BLaER1 treated with 17β-estradiol and CSF1 and Interleukin-3, amounts not matched to agents 10 nM and 100 nM (cell line): Measurements from ENCODE around the gene CRIM1.

Source experiments
- H3K27ac ChIP-seq, 11 experiments: shearing (Covaris generic); formaldehyde crosslinking; 2 replicates each; pipeline ENCODE4 v1.8.1; 2022
- H3K27me3 ChIP-seq, 11 experiments: shearing (Covaris generic); formaldehyde crosslinking; 2 replicates each; pipeline ENCODE4 v1.8.1; 2022
- H3K36me3 ChIP-seq, 11 experiments: shearing (Covaris generic); formaldehyde crosslinking; 2 replicates each; pipeline ENCODE4 v1.8.1; 2022
- H3K4me1 ChIP-seq, 10 experiments: shearing (Covaris generic); formaldehyde crosslinking; 2 replicates each; pipeline ENCODE4 v1.8.1; 2022
- H3K4me2 ChIP-seq, 11 experiments: shearing (Covaris generic); formaldehyde crosslinking; 2 replicates each; pipeline ENCODE4 v1.8.1; 2022
- H3K4me3 ChIP-seq, 10 experiments: shearing (Covaris generic); formaldehyde crosslinking; 2 replicates each; pipeline ENCODE4 v1.8.1; 2022
- H3K9ac ChIP-seq, 11 experiments: shearing (Covaris generic); formaldehyde crosslinking; 2 replicates each; pipeline ENCODE4 v1.8.1; 2022
- H3K9me3 ChIP-seq, 11 experiments: shearing (Covaris generic); formaldehyde crosslinking; replicated peaks in 1 of 11; 2 replicates each; pipeline ENCODE4 v1.8.1; 2022
- H4K20me1 ChIP-seq, 11 experiments: shearing (Covaris generic); formaldehyde crosslinking; 2 replicates each; pipeline ENCODE4 v1.8.1; 2022
- Cebpa-rat ChIP-seq, 11 experiments: shearing (Covaris generic); IDR thresholded peaks; 2 replicates each; pipeline ENCODE4 v1.8.1; 2022

The CRIM1 gene

GRCh38 chr2:36367486-36367885 is 11.9 kb downstream of the CRIM1 start:
- TF ChIP-seq Cebpa-rat (IDR thresholded peaks at IDR 0.05), result no peak
- H4K20me1 ChIP-seq, result peaks cover 0 to 98% (median 38%) of the 10 kb centered on the region in 11 experiments; a peak in 17 of 22 replicates
- no peaks in the 10 kb centered on the region for H3K9me3 ChIP-seq
- no peak overlapping the region for H3K27ac ChIP-seq
- H3K4me3 ChIP-seq, result no peak overlapping the region
- H3K9ac ChIP-seq, result no peak overlapping the region
- peaks cover 0 to 18% (median 0%) of the 10 kb centered on the region in 11 experiments; a peak in 4 of 22 replicates for H3K36me3 ChIP-seq
- H3K4me2 ChIP-seq, result no peak overlapping the region
- no peaks in the 10 kb centered on the region for H3K27me3 ChIP-seq
- H3K4me1 ChIP-seq, result peaks cover 0 to 5% (median 0%) of the 10 kb centered on the region in 10 experiments; a peak in 4 of 20 replicates

- Histone ChIP-seq H3K4me3 (no peak overlapping the region), H3K36me3 (peaks cover 0 to 18% (median 0%) of the 10 kb centered on the region in 11 experiments; a peak in 4 of 22 replicates), H4K20me1 (peaks cover 0 to 98% (median 33%) of the 10 kb centered on the region in 11 experiments; a peak in 17 of 22 replicates), H3K27ac (no peak overlapping the region), H3K9ac (no peak overlapping the region), H3K4me2 (no peak overlapping the region), H3K9me3 (no peaks in the 10 kb centered on the region), H3K27me3 (no peaks in the 10 kb centered on the region), H3K4me1 (peaks cover 0 to 5% (median 0%) of the 10 kb centered on the region in 10 experiments; a peak in 4 of 20 replicates)
- no peak for TF ChIP-seq Cebpa-rat (IDR thresholded peaks at IDR 0.05)
These were observed 12.3 kb downstream of the CRIM1 start for GRCh38 chr2:36367895-36368353.

GRCh38 chr2:36368438-36368837 is 12.9 kb downstream of the CRIM1 start:
- H3K4me1 ChIP-seq, result peaks cover 0 to 5% (median 0%) of the 10 kb centered on the region in 10 experiments; a peak in 4 of 20 replicates
- no peak overlapping the region for H3K27ac ChIP-seq
- no peak overlapping the region for H3K4me2 ChIP-seq
- peaks cover 0 to 98% (median 31%) of the 10 kb centered on the region in 11 experiments; a peak in 17 of 22 replicates for H4K20me1 ChIP-seq
- H3K36me3 ChIP-seq, result peaks cover 0 to 18% (median 0%) of the 10 kb centered on the region in 11 experiments; a peak in 4 of 22 replicates
- no peak for TF ChIP-seq Cebpa-rat (IDR thresholded peaks at IDR 0.05)
- no peaks in the 10 kb centered on the region for H3K9me3 ChIP-seq
- H3K27me3 ChIP-seq, result no peaks in the 10 kb centered on the region
- no peak overlapping the region for H3K4me3 ChIP-seq
- no peak overlapping the region for H3K9ac ChIP-seq

- Histone ChIP-seq H3K9ac (no peak overlapping the region), H4K20me1 (peaks cover 0 to 98% (median 30%) of the 10 kb centered on the region in 11 experiments; a peak in 15 of 22 replicates), H3K36me3 (peaks cover 0 to 18% (median 0%) of the 10 kb centered on the region in 11 experiments; a peak in 4 of 22 replicates), H3K9me3 (no peaks in the 10 kb centered on the region), H3K4me1 (peaks cover 0 to 5% (median 0%) of the 10 kb centered on the region in 10 experiments; a peak in 4 of 20 replicates), H3K4me3 (no peak overlapping the region), H3K27me3 (no peaks in the 10 kb centered on the region), H3K27ac (no peak overlapping the region), H3K4me2 (no peak overlapping the region)
- TF ChIP-seq Cebpa-rat (IDR thresholded peaks at IDR 0.05), result no peak
These were observed 13.6 kb downstream of the CRIM1 start for GRCh38 chr2:36369163-36369562.

- no peak for TF ChIP-seq Cebpa-rat (IDR thresholded peaks at IDR 0.05)
- Histone ChIP-seq H3K36me3 (peaks cover 0 to 18% (median 0%) of the 10 kb centered on the region in 11 experiments; a peak in 4 of 22 replicates), H3K27me3 (no peaks in the 10 kb centered on the region), H3K27ac (no peak overlapping the region), H3K9me3 (no peaks in the 10 kb centered on the region), H3K4me1 (peaks cover 0 to 5% (median 0%) of the 10 kb centered on the region in 10 experiments; a peak in 3 of 20 replicates), H3K4me2 (no peak overlapping the region), H3K4me3 (no peak overlapping the region), H3K9ac (no peak overlapping the region), H4K20me1 (peaks cover 0 to 99% (median 35%) of the 10 kb centered on the region in 11 experiments; a peak in 14 of 22 replicates)
These were observed 14.1 kb downstream of the CRIM1 start for GRCh38 chr2:36369716-36370115.

GRCh38 chr2:36370281-36370680 is 14.7 kb downstream of the CRIM1 start:
- H3K4me1 ChIP-seq, result peaks cover 0 to 5% (median 0%) of the 10 kb centered on the region in 10 experiments; a peak in 3 of 20 replicates
- peaks cover 0 to 18% (median 0%) of the 10 kb centered on the region in 11 experiments; a peak in 4 of 22 replicates for H3K36me3 ChIP-seq
- TF ChIP-seq Cebpa-rat (IDR thresholded peaks at IDR 0.05), result no peak
- no peak overlapping the region for H3K27ac ChIP-seq
- no peak overlapping the region for H3K9ac ChIP-seq
- no peak overlapping the region for H3K4me3 ChIP-seq
- peaks cover 0 to 99% (median 32%) of the 10 kb centered on the region in 11 experiments; a peak in 13 of 22 replicates for H4K20me1 ChIP-seq
- H3K4me2 ChIP-seq, result no peak overlapping the region
- no peaks in the 10 kb centered on the region for H3K27me3 ChIP-seq
- no peaks in the 10 kb centered on the region for H3K9me3 ChIP-seq

- Histone ChIP-seq H3K27ac (no peak overlapping the region), H3K4me2 (0 out of 22 replicates have a peak overlapping the region, but pooled peaks of 1 of the 11 experiments have one; percentile 6), H3K4me1 (peaks cover 0 to 5% (median 0%) of the 10 kb centered on the region in 10 experiments; a peak in 3 of 20 replicates), H3K36me3 (peaks cover 0 to 18% (median 0%) of the 10 kb centered on the region in 11 experiments; a peak in 4 of 22 replicates), H4K20me1 (peaks cover 0 to 99% (median 30%) of the 10 kb centered on the region in 11 experiments; a peak in 13 of 22 replicates), H3K9ac (no peak overlapping the region), H3K4me3 (no peak overlapping the region), H3K27me3 (no peaks in the 10 kb centered on the region), H3K9me3 (no peaks in the 10 kb centered on the region)
- no peak for TF ChIP-seq Cebpa-rat (IDR thresholded peaks at IDR 0.05)
These were observed 15.7 kb downstream of the CRIM1 start for GRCh38 chr2:36371070-36371874.

- Histone ChIP-seq H3K4me1 (peaks cover 0 to 5% (median 0%) of the 10 kb centered on the region in 10 experiments; a peak in 3 of 20 replicates), H3K36me3 (peaks cover 0 to 18% (median 0%) of the 10 kb centered on the region in 11 experiments; a peak in 4 of 22 replicates), H3K4me2 (no peak overlapping the region), H3K9me3 (no peaks in the 10 kb centered on the region), H3K27me3 (no peaks in the 10 kb centered on the region), H3K27ac (no peak overlapping the region), H4K20me1 (peaks cover 0 to 99% (median 32%) of the 10 kb centered on the region in 11 experiments; a peak in 15 of 22 replicates), H3K4me3 (no peak overlapping the region), H3K9ac (no peak overlapping the region)
- no peak for TF ChIP-seq Cebpa-rat (IDR thresholded peaks at IDR 0.05)
These were observed 16.4 kb downstream of the CRIM1 start for GRCh38 chr2:36371928-36372391.
